ENCODE data around the gene ROS1. TPM values are rescaled to one million over a fixed set of nuclear protein-coding genes. Genes with fewer than 3 reads are reported as not detected.
"Not testable (repeated sequence)": the region's sequence is repeated elsewhere in the genome, so short reads cannot be mapped to it uniquely, and the experiment has no call there.

Gene ROS1
- total RNA-seq, result not detected

DNA sequence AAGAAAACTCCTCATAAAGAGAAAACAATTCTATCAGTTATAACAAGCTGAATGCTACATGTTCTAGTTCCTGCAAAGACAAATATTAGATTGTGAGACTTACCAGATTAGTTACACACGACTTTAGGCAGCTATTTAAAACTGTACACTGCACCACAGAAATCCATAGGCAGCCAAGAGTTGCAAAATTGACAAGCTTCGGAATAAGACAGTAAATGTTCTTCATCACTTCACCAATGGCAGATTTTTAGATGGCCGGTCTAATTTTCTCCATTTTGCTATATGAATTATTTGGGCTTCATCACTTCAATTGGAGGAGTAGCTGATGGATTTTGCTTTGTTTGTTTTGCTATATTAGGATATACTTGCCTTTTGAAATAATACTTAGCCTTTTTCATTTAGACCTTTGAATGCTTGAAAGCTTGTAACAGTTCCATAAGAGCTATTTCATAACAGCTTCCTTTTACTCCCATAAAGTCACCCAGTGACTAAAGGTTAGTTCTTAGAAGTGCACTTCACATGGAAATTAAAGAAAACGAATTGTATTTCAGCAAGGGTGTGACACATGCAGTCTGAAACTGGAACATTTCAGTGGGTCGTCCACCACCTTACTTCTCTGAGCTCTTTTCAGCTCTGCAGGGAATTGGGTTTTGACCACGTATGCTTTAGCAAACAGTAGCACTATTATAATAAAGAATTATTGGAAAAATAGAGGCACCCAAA is at the start of gene ROS1:
Gene ROS1 (minus strand): TSS at position 512 of the 723 bp plus-strand sequence. CDS start 286 bp downstream, at position 226.
- intact Hi-C loops (cut with DNase I), result no loop called here
- no peak for DNase-seq (ENCODE audit: low spot score in 2 of 2)
- H3K4me3 ChIP-seq, result no peak within 1 kb of the TSS
- H3K4me1 ChIP-seq, result no peaks in the 10 kb centered on the region
- no peaks in the 10 kb centered on the region for H3K27me3 ChIP-seq
- H3K27ac ChIP-seq, result no peak within 1 kb of the TSS
- H3K36me3 ChIP-seq, result no peaks in the 10 kb centered on the region
- H3K9me3 ChIP-seq, result no peaks in the 10 kb centered on the region
- TF ChIP-seq, protein P1, sequence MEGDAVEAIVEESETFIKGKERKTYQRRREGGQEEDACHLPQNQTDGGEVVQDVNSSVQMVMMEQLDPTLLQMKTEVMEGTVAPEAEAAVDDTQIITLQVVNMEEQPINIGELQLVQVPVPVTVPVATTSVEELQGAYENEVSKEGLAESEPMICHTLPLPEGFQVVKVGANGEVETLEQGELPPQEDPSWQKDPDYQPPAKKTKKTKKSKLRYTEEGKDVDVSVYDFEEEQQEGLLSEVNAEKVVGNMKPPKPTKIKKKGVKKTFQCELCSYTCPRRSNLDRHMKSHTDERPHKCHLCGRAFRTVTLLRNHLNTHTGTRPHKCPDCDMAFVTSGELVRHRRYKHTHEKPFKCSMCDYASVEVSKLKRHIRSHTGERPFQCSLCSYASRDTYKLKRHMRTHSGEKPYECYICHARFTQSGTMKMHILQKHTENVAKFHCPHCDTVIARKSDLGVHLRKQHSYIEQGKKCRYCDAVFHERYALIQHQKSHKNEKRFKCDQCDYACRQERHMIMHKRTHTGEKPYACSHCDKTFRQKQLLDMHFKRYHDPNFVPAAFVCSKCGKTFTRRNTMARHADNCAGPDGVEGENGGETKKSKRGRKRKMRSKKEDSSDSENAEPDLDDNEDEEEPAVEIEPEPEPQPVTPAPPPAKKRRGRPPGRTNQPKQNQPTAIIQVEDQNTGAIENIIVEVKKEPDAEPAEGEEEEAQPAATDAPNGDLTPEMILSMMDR (IDR thresholded peaks at IDR 0.05), result no peak

DNA sequence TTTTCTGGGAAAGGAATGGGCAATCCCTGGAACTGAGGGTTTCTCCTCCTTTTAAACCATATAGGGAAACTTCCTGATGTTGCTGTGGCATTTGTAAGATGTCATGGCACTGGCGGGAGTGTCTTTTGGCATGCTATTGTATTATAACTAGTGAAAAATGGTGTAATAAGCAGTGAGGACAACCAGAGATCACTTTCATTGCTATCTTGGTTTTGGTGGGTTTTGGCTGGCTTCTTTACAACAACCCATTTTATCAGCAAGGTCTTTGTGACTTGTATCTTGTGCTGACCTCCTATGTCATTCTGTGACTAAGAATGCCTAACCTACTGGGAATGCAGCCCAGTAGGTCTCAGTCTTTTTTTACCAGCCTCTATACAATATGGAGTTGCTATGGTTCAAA is 47.7 kb upstream of the ROS1 start:
- no peaks in the 10 kb centered on the region for H3K4me1 ChIP-seq
- H3K9me3 ChIP-seq, result no peaks in the 10 kb centered on the region
- intact Hi-C loops (cut with DNase I), result no loop called here
- no peak for DNase-seq (ENCODE audit: low spot score in 2 of 2)
- no peaks in the 10 kb centered on the region for H3K36me3 ChIP-seq
- no peaks in the 10 kb centered on the region for H3K27me3 ChIP-seq
- TF ChIP-seq, protein P1 (IDR thresholded peaks at IDR 0.05), result no peak
- no peak overlapping the region for H3K4me3 ChIP-seq
- H3K27ac ChIP-seq, result no peak overlapping the region

DNA sequence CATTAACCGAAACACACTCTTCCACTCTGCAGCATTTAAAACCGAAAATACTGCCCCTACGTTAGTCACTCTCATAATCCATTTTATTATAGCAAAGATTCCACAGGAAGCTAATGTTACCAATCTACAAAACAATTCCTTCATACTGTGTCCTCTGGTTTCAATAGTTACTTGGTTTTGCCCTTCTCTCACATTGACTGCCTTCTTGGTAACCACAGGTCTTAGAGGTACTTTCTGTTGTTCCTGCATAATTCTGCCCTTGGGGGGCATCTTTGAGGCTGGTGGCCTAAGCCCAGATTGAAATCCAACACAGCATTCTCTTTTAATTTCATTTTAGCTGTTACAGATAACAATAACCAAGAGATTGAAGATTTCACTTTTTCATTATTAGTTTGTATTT is 46.9 kb upstream of the ROS1 start:
- intact Hi-C loops (cut with DNase I), result no loop called here
- no peaks in the 10 kb centered on the region for H3K36me3 ChIP-seq
- DNase-seq (ENCODE audit: low spot score in 2 of 2), result no peak
- no peaks in the 10 kb centered on the region for H3K4me1 ChIP-seq
- no peaks in the 10 kb centered on the region for H3K27me3 ChIP-seq
- no peaks in the 10 kb centered on the region for H3K9me3 ChIP-seq
- no peak overlapping the region for H3K27ac ChIP-seq
- TF ChIP-seq, protein P1 (IDR thresholded peaks at IDR 0.05), result no peak
- H3K4me3 ChIP-seq, result no peak overlapping the region

DNA sequence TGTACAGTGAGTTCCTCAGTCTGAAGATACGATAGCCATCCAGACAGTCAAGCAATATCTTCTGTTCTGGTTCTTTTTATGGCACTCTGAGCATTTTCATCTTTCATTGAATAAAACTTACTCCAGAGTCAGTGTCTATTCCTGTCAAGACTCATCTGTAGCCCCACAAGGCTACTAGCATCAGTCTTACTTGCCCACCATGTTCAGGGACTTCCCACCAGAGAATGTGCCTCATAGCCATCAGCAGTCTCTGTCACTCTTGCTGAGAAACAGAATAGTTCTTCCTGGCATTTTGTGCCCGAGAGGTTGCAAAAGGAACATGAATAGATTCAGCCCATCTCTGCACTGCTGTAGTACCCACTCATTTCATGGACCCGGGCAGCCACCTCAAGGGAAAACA is 44.0 kb upstream of the ROS1 start:
- no peaks in the 10 kb centered on the region for H3K27me3 ChIP-seq
- no peaks in the 10 kb centered on the region for H3K4me1 ChIP-seq
- H3K4me3 ChIP-seq, result no peak overlapping the region
- TF ChIP-seq, protein P1 (IDR thresholded peaks at IDR 0.05), result no peak
- H3K27ac ChIP-seq, result no peak overlapping the region
- no peak for DNase-seq (ENCODE audit: low spot score in 2 of 2)
- H3K36me3 ChIP-seq, result no peaks in the 10 kb centered on the region
- intact Hi-C loops (cut with DNase I), result no loop called here
- H3K9me3 ChIP-seq, result no peaks in the 10 kb centered on the region

DNA sequence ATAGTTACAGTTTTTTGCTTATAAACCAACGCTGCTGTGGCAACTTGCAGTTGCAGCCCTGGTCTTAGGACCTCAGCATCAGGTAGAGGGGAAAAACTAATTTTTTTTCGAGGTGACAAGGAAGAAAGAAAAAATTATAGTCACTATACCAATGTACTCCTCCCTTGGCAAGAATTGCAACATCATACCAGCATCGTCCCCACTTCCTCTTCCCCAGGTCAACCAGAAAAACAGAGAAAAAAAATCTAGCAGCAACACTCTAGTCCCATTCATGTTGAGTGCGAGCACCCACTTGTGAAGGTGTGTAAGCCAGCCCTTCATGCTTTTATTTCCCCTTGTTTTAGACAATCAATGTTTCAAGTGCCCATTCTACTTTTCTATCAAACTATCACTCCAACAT is 43.6 kb upstream of the ROS1 start:
- TF ChIP-seq, protein P1 (IDR thresholded peaks at IDR 0.05), result no peak
- Histone ChIP-seq H3K4me3 (no peak overlapping the region), H3K9me3 (no peaks in the 10 kb centered on the region), H3K27me3 (no peaks in the 10 kb centered on the region), H3K27ac (no peak overlapping the region), H3K4me1 (no peaks in the 10 kb centered on the region), H3K36me3 (no peaks in the 10 kb centered on the region)
- DNase-seq (ENCODE audit: low spot score in 2 of 2), result no peak
- intact Hi-C loops (cut with DNase I), result no loop called here

DNA sequence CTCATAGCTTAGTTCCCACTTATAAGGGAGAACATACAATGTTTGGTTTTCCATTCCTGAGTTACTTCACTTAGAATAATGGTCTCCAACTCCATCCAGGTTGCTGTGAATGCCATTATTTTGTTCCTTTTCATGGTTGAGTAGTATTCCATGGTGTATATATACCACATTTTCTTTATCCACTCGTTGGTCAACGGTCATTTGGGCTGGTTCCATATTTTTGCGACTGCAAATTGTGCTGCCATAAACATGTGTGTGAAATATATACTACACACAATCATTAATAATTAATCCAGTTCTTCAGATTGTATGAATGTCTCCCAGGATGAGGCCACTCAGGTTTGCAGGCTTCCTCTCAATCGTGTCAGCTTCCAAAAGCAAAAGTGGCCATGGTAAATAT is 42.8 kb upstream of the ROS1 start:
- H3K4me1 ChIP-seq; intact Hi-C loops (cut with DNase I); DNase-seq (ENCODE audit: low spot score in 2 of 2): not testable (repeated sequence)

More for the DNA sequence above, 42.8 kb upstream of the ROS1 start:
- not testable (repeated sequence) for H3K27ac ChIP-seq, H3K27me3 ChIP-seq, H3K9me3 ChIP-seq, H3K36me3 ChIP-seq, H3K4me3 ChIP-seq

Measured in ascending aorta (tissue), 2 donors.